HepG2 (cell line): Measurements from ENCODE around the gene TTC28. TPM values are rescaled to one million over a fixed set of nuclear protein-coding genes. Genes with fewer than 3 reads are reported as not detected.

Experiments
- ATAC-seq: fragments of 200-7000 bp; cut with Tn5 transposase; 3 replicates; pipeline ENCODE4 v1.9.1; 2020; ENCODE audit warnings: mild to moderate bottlenecking, moderate library complexity
- BruUV-seq: library from RNA; stranded (reverse); fragments of 400-500 nt; replicated peaks from 2 replicates; lab custom pipeline; 2021; lab: Mats Ljungman, UMichigan
- CTCF ChIA-PET: fragments of 300-600 bp; formaldehyde crosslinking; extraction: SDS; loops from one replicate; lab custom pipeline; 2021; ENCODE audit warnings: low total read pairs, inconsistent platforms, low intra/inter-chr PET ratio; lab: Yijun Ruan, JAX
- POLR2A ChIA-PET: fragments of 350-600 bp; sonication (Branson Sonifier 250); formaldehyde crosslinking; loops from one replicate; lab custom pipeline; 2020; ENCODE audit warnings: antibody characterized with exemption, inconsistent platforms; lab: Yijun Ruan, JAX
- DNase-seq: peaks from one replicate; pipeline ENCODE4 v3.0.0-alpha.2; 2015; ENCODE audit warnings: low spot score
- FAIRE-seq: peaks from 3 replicates; lab custom pipeline; 2011; peaks lifted over from hg19 to GRCh38; lab: Jason Lieb, UNC
- H2AFZ ChIP-seq: one replicate; pipeline ENCODE4 v1.6.1; 2011; ENCODE audit warnings: low read length, inconsistent platforms
- H3K27ac ChIP-seq: fragments of 300-600 bp; 3 replicates; pipeline ENCODE4 v1.8.0; 2011; ENCODE audit warnings: mixed run types, mild to moderate bottlenecking, mixed read lengths, low read length, inconsistent platforms; ENCODE audit not compliant: insufficient read depth; ENCODE audit errors: extremely low read length
- H3K27me3 ChIP-seq, 2 experiments: fragments of 200-600 bp in 1 of 2; 2 replicates in 1 of 2; 3 replicates in 1 of 2; pipeline versions ENCODE4 v1.6.0 to v1.8.0; 2011; ENCODE audit warnings: low read length in 2 of 2, mild to moderate bottlenecking in 2 of 2, moderate library complexity in 2 of 2, inconsistent platforms in 1 of 2; ENCODE audit not compliant: insufficient read depth in 2 of 2, control insufficient read depth in 1 of 2
- H3K36me3 ChIP-seq, 2 experiments: fragments of 200-600 bp in 1 of 2; replicated peaks in 1 of 2; 2 replicates in 1 of 2; 3 replicates in 1 of 2; pipeline versions ENCODE4 v1.5.1 to v1.8.0; 2011; ENCODE audit warnings: low read length in 2 of 2, inconsistent platforms in 1 of 2; ENCODE audit not compliant: insufficient read depth in 2 of 2, control insufficient read depth in 1 of 2
- H3K4me1 ChIP-seq: 2 replicates; pipeline ENCODE4 v1.5.1; 2012; ENCODE audit warnings: low read length, inconsistent platforms; ENCODE audit not compliant: insufficient read depth
- H3K4me2 ChIP-seq: 2 replicates; pipeline ENCODE4 v1.6.0; 2011; ENCODE audit warnings: low read depth, low read length, inconsistent platforms
- H3K4me3 ChIP-seq, 3 experiments: fragments of 200-600 bp in 1 of 3; sonication (generic), shearing (Covaris generic) in 1 of 3; replicated peaks in 1 of 3; 2 replicates each; pipeline ENCODE4 v1.5.1; 2011 to 2016; ENCODE audit warnings: low read length in 3 of 3, inconsistent platforms in 2 of 3, low read depth in 2 of 3, mild to moderate bottlenecking in 2 of 3, control low read depth in 1 of 3, mixed read lengths in 1 of 3; ENCODE audit not compliant: insufficient read depth in 1 of 3
- H3K79me2 ChIP-seq: one replicate; pipeline ENCODE4 v1.6.1; 2011; ENCODE audit warnings: low read length, inconsistent platforms; ENCODE audit not compliant: insufficient read depth
- H3K9ac ChIP-seq: 2 replicates; pipeline ENCODE4 v1.6.0; 2011; ENCODE audit warnings: mild to moderate bottlenecking, low read depth, low read length, inconsistent platforms; ENCODE audit not compliant: insufficient read depth
- H3K9me3 ChIP-seq: 2 replicates; pipeline ENCODE4 v1.5.1; 2012; ENCODE audit warnings: mild to moderate bottlenecking, low read length
- H4K20me1 ChIP-seq: 2 replicates; pipeline ENCODE4 v1.6.0; 2011; ENCODE audit warnings: inconsistent platforms, mild to moderate bottlenecking, low read length, moderate library complexity; ENCODE audit not compliant: insufficient read depth
- BRCA1 ChIP-seq: sonication (generic); formaldehyde crosslinking; IDR thresholded peaks from 2 replicates; pipeline ENCODE4 v1.4.0; 2020; ENCODE audit warnings: missing genetic modification reagents
- CREB1 ChIP-seq, 2 experiments: fragments of 450-650 bp in 1 of 2; IDR thresholded peaks; 2 replicates each; pipeline ENCODE4 v1.6.1; 2016 to 2017; ENCODE audit warnings: control low read depth in 1 of 2, mild to moderate bottlenecking in 1 of 2, missing compliant biosample characterization in 1 of 2, missing genetic modification characterization in 1 of 2
- REPIN1 ChIP-seq: sonication (generic); formaldehyde crosslinking; IDR thresholded peaks from 2 replicates; pipeline ENCODE4 v1.8.0; 2022; ENCODE audit warnings: missing genetic modification reagents, low read depth, mild to moderate bottlenecking, borderline replicate concordance
- RFX3 ChIP-seq: IDR thresholded peaks from 2 replicates; pipeline ENCODE4 v1.6.1; 2016; ENCODE audit warnings: missing biosample characterization, missing genetic modification reagents
- ZNF496 ChIP-seq: sonication (generic); formaldehyde crosslinking; IDR thresholded peaks from 2 replicates; pipeline ENCODE4 v1.8.1; 2023; ENCODE audit warnings: mild to moderate bottlenecking, moderate library complexity, missing genetic modification reagents; ENCODE audit not compliant: insufficient replicate concordance
- whole genome bisulfite sequencing: methylation state at CpG from one replicate; pipeline ENCODE4 v1.1.6; 2017; ENCODE audit warnings: low lambda C conversion rate; 5-methylcytosine and 5-hydroxymethylcytosine counted together
- in situ Hi-C: cut with HindIII; loops from 2 replicates; pipeline ENCODE4 v1.10.0; 2017; ENCODE audit warnings: low pct_unique_long_range_greater_than_20kb; ENCODE audit not compliant: extremely low pct_ligation_motif_present
- intact Hi-C: fragments of 100-400 bp; cut with micrococcal nuclease; formaldehyde crosslinking; loops from one replicate; pipeline ENCODE4 v1.10.0; 2022; ENCODE audit not compliant: unreplicated experiment
- polyA plus RNA-seq, 8 experiments: library from polyadenylated mRNA; depleted of rRNA in 3 of 8; stranded (reverse) in 7 of 8; unstranded in 1 of 8; fragments of >200 nt; fragmentation: Illumina TruSeq in 4 of 8; extraction: Trizol in 4 of 8; gene quantifications; 2 replicates each; pipeline versions ENCODE4 v1.2.1 to v1.2.3, GENCODE V29; 2011 to 2016; ENCODE audit warnings: low read depth in 4 of 8, missing spikeins in 1 of 8, mixed read lengths in 1 of 8; ENCODE audit not compliant: insufficient read depth in 1 of 8
- total RNA-seq, 5 experiments: library from RNA; depleted of rRNA; stranded (reverse); fragments of >200 nt; fragmentation: Illumina TruSeq; extraction: Trizol; gene quantifications; 2 replicates each; pipeline ENCODE4 v1.2.3, GENCODE V29; 2016; ENCODE audit warnings: low read depth in 1 of 5
- TF ChIP-seq, protein P1 (sequence below): sonication (generic); formaldehyde crosslinking; IDR thresholded peaks from 2 replicates; pipeline ENCODE4 v1.4.0; 2020; ENCODE audit warnings: missing genetic modification reagents, borderline replicate concordance
- TF ChIP-seq, protein P2 (sequence below): sonication (generic); formaldehyde crosslinking; IDR thresholded peaks from 2 replicates; pipeline ENCODE4 v1.8.0; 2022; ENCODE audit warnings: mild to moderate bottlenecking, missing genetic modification reagents, borderline replicate concordance

TTC28 gene
- total and polyA plus RNA-seq, 2 of the 13 experiments (the other 11 are each of a cell fraction or from before 2014, with no cell fraction given) = 4.2 to 13.1 TPM

DNA sequence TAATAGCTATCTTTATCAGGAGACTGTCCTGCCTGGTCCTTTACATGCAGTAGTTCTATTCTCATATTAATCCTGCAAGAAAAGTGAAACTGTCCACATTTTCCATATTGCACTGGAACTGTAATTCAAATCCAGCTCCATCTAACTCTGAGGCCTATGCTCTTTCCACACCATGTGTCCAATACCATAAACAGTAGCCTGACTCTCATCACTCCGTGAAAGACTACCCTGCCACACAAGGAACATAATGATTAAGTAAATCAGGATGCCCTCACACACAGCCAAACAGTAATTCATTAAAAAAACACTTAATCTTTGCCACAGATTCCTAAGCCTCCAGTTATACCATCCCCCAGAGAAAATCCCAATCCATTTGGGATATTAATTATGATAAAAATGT lies 475.3 kb downstream of the TTC28 start:
- no peaks in the 10 kb centered on the region for H3K79me2 ChIP-seq
- no peak overlapping the region for H3K4me3 ChIP-seq
- no peaks in the 10 kb centered on the region for H3K4me1 ChIP-seq
- in situ Hi-C loops = no loop called here
- no peaks in the 10 kb centered on the region for H4K20me1 ChIP-seq
- ChIA-PET CTCF (no interaction called here), POLR2A (no interaction called here)
- H3K27me3 ChIP-seq = no peaks in the 10 kb centered on the region
- intact Hi-C loops = no loop called here
- no peak overlapping the region for H3K27ac ChIP-seq
- ATAC-seq (no peak), FAIRE-seq (no peak), DNase-seq (no peak)
- 100% methylated on average over 1 of the region's 1 CpG for WGBS
- no TSS peak for BruUV-seq
- no peak overlapping the region for H3K4me2 ChIP-seq
- no peak overlapping the region for H3K9ac ChIP-seq
- H3K9me3 ChIP-seq = no peaks in the 10 kb centered on the region
- TF ChIP-seq CREB1 (IDR thresholded peaks at IDR 0.05) (no peak), CREB1 (CRISPR knock-in tag; IDR thresholded peaks at IDR 0.05) (no peak), RFX3 (no peak), REPIN1 (CRISPR knock-in tag) (no peak), ZNF496 (CRISPR knock-in tag) (no peak)
- TF ChIP-seq, protein P1, sequence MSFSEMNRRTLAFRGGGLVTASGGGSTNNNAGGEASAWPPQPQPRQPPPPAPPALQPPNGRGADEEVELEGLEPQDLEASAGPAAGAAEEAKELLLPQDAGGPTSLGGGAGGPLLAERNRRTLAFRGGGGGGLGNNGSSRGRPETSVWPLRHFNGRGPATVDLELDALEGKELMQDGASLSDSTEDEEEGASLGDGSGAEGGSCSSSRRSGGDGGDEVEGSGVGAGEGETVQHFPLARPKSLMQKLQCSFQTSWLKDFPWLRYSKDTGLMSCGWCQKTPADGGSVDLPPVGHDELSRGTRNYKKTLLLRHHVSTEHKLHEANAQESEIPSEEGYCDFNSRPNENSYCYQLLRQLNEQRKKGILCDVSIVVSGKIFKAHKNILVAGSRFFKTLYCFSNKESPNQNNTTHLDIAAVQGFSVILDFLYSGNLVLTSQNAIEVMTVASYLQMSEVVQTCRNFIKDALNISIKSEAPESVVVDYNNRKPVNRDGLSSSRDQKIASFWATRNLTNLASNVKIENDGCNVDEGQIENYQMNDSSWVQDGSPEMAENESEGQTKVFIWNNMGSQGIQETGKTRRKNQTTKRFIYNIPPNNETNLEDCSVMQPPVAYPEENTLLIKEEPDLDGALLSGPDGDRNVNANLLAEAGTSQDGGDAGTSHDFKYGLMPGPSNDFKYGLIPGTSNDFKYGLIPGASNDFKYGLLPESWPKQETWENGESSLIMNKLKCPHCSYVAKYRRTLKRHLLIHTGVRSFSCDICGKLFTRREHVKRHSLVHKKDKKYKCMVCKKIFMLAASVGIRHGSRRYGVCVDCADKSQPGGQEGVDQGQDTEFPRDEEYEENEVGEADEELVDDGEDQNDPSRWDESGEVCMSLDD (CRISPR knock-in tag) = no peak
- H3K36me3 ChIP-seq = no peaks in the 10 kb centered on the region
- H2AFZ ChIP-seq = no peak overlapping the region

DNA sequence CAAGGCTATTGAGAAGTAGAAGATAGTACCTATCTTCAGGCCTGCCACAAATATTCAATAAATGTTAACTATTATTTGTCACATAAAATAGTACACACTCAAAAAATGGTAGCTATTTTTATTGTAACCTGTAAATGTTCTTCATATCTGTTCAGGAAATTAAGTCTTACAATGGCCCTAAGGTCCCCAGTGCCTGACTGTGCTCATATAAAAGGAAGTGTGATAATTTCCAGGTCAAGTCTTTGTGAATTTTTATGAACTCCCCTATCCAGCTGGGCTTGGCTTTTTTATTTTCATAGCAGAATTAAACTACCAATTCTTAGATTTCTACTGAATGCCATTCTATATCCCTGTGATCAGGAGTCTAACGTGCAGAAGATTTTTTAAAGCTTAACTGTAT lies 476.4 kb downstream of the TTC28 start:
- BruUV-seq = no TSS peak
- H3K4me2 ChIP-seq = no peak overlapping the region
- in situ Hi-C loops = no loop called here
- H2AFZ ChIP-seq = no peak overlapping the region
- no peak for ATAC-seq
- intact Hi-C loops = no loop called here
- H3K36me3 ChIP-seq = no peaks in the 10 kb centered on the region
- POLR2A ChIA-PET = no interaction called here
- H3K4me3 ChIP-seq = no peak overlapping the region
- no peak for DNase-seq
- H3K4me1 ChIP-seq = no peaks in the 10 kb centered on the region
- no peak overlapping the region for H3K9ac ChIP-seq
- no peaks in the 10 kb centered on the region for H3K9me3 ChIP-seq
- H4K20me1 ChIP-seq = no peaks in the 10 kb centered on the region
- no peaks in the 10 kb centered on the region for H3K79me2 ChIP-seq
- H3K27ac ChIP-seq = no peak overlapping the region
- WGBS = 94% methylated on average over 1 of the region's 1 CpG
- no peak for FAIRE-seq
- no peak for TF ChIP-seq BRCA1
- TF ChIP-seq, protein P2, sequence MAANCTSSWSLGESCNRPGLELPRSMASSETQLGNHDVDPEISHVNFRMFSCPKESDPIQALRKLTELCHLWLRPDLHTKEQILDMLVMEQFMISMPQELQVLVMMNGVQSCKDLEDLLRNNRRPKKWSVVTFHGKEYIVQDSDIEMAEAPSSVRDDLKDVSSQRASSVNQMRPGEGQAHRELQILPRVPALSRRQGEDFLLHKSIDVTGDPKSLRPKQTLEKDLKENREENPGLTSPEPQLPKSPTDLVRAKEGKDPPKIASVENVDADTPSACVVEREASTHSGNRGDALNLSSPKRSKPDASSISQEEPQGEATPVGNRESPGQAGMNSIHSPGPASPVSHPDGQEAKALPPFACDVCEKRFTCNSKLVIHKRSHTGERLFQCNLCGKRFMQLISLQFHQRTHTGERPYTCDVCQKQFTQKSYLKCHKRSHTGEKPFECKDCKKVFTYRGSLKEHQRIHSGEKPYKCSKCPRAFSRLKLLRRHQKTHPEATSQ (CRISPR knock-in tag) = no peak
- TF ChIP-seq, all 625 proteins: peak for 0
- no peaks in the 10 kb centered on the region for H3K27me3 ChIP-seq
- CTCF ChIA-PET = no interaction called here
